ENCODE measurements around the gene VKORC1. TPM values are rescaled to one million over a fixed set of nuclear protein-coding genes. Genes with fewer than 3 reads are reported as not detected.

The VKORC1 gene
- total RNA-seq, 1 experiment from 2014 or later: 86.8 TPM

GRCh38 chr16:31136287-31136662, 41.7 kb upstream of the VKORC1 start:
- peak overlapping the region; percentile 6 for H3K27ac Mint-ChIP-seq (ENCODE audit: unreplicated experiment)
- CTCF ChIA-PET: interaction anchor here (1.0 to 3.8 kb wide), 2 partner anchors 19 to 43 kb away, joined by 3 to 18 read pairs; partner anchors contain the start of gene KAT8

GRCh38 chr16:31135535-31136286, 41.1 kb upstream of the VKORC1 start, which contains the start of gene PRSS8:
Gene PRSS8 (minus strand): TSS chr16:31135727. CDS start chr16:31135498, 229 bp downstream.
- H3K27me3 Mint-ChIP-seq (ENCODE audit: unreplicated experiment): no peaks in the 10 kb centered on the region
- CTCF ChIA-PET: interaction anchor here (0.6 to 3.8 kb wide), 5 partner anchors 18 to 186 kb away, joined by 3 to 18 read pairs (median 3); partner anchors contain the start of genes HSD3B7 and KAT8
- H3K4me1 Mint-ChIP-seq (ENCODE audit: low read depth, unreplicated experiment): peaks cover 74% of the 10 kb centered on the region
- DNase-seq: peak; percentile 91
- H3K27ac Mint-ChIP-seq (ENCODE audit: unreplicated experiment): peak within 1 kb of the TSS; percentile 6
- peak within 1 kb of the TSS; percentile 93 for H3K4me3 Mint-ChIP-seq (ENCODE audit: low read depth, unreplicated experiment)
- no TSS peak for BruUV-seq (replicated peaks)
- H3K9me3 Mint-ChIP-seq (ENCODE audit: low read depth, unreplicated experiment): no peaks in the 10 kb centered on the region
- intact Hi-C loops (cut with micrococcal nuclease; ENCODE audit: unreplicated experiment): loop anchor here (2.0 kb wide), 1 partner anchor 19 kb away; the partner anchor contains the start of gene KAT8
- no peak for TF ChIP-seq CTCF (IDR thresholded peaks at IDR 0.05; ENCODE audit: unreplicated experiment)
- peaks cover 72% of the 10 kb centered on the region for H3K36me3 Mint-ChIP-seq (ENCODE audit: insufficient read depth, unreplicated experiment)

More at GRCh38 chr16:31136287-31136662, 41.7 kb upstream of the VKORC1 start:
- H3K27me3 Mint-ChIP-seq (ENCODE audit: unreplicated experiment): no peaks in the 10 kb centered on the region
- H3K4me3 Mint-ChIP-seq (ENCODE audit: low read depth, unreplicated experiment): peak overlapping the region; percentile 93
- no TSS peak for BruUV-seq (replicated peaks)
- intact Hi-C loops (cut with micrococcal nuclease; ENCODE audit: unreplicated experiment): no loop called here
- no peak for DNase-seq
- no peaks in the 10 kb centered on the region for H3K9me3 Mint-ChIP-seq (ENCODE audit: low read depth, unreplicated experiment)
- peaks cover 74% of the 10 kb centered on the region for H3K4me1 Mint-ChIP-seq (ENCODE audit: low read depth, unreplicated experiment)
- H3K36me3 Mint-ChIP-seq (ENCODE audit: insufficient read depth, unreplicated experiment): peaks cover 69% of the 10 kb centered on the region
- TF ChIP-seq CTCF (IDR thresholded peaks at IDR 0.05; ENCODE audit: unreplicated experiment): no peak

- Mint-ChIP-seq H3K4me1 (ENCODE audit: low read depth, unreplicated experiment) (peaks cover 74% of the 10 kb centered on the region), H3K4me3 (ENCODE audit: low read depth, unreplicated experiment) (peak overlapping the region; percentile 93), H3K9me3 (ENCODE audit: low read depth, unreplicated experiment) (no peaks in the 10 kb centered on the region), H3K27me3 (ENCODE audit: unreplicated experiment) (no peaks in the 10 kb centered on the region), H3K27ac (ENCODE audit: unreplicated experiment) (peak overlapping the region; percentile 6), H3K36me3 (ENCODE audit: insufficient read depth, unreplicated experiment) (peaks cover 78% of the 10 kb centered on the region)
- DNase-seq: peak; percentile 79
- CTCF ChIA-PET: interaction anchor here (0.6 to 3.8 kb wide), 7 partner anchors 18 to 324 kb away, joined by 3 to 18 read pairs (median 3); partner anchors contain the start of genes ARMC5, HSD3B7 and KAT8
- TSS peak; percentile 68 for BruUV-seq (replicated peaks)
- intact Hi-C loops (cut with micrococcal nuclease; ENCODE audit: unreplicated experiment): loop anchor here (2.0 kb wide), 1 partner anchor 18 kb away; the partner anchor contains the start of gene KAT8
- no peak for TF ChIP-seq CTCF (IDR thresholded peaks at IDR 0.05; ENCODE audit: unreplicated experiment)
Observed at GRCh38 chr16:31134625-31135534, 40.3 kb upstream of the VKORC1 start.

GRCh38 chr16:31134091-31134571, 39.5 kb upstream of the VKORC1 start:
- H3K27ac Mint-ChIP-seq (ENCODE audit: unreplicated experiment): peak overlapping the region; percentile 6
- peaks cover 77% of the 10 kb centered on the region for H3K4me1 Mint-ChIP-seq (ENCODE audit: low read depth, unreplicated experiment)
- CTCF ChIA-PET: interaction anchor here (0.9 to 3.8 kb wide), 3 partner anchors 17 to 325 kb away, joined by 3 to 18 read pairs (median 3); partner anchors contain the start of genes ARMC5, HSD3B7 and KAT8
- no TSS peak for BruUV-seq (replicated peaks)
- no peaks in the 10 kb centered on the region for H3K9me3 Mint-ChIP-seq (ENCODE audit: low read depth, unreplicated experiment)
- no peaks in the 10 kb centered on the region for H3K27me3 Mint-ChIP-seq (ENCODE audit: unreplicated experiment)
- peak overlapping the region; percentile 93 for H3K4me3 Mint-ChIP-seq (ENCODE audit: low read depth, unreplicated experiment)
- intact Hi-C loops (cut with micrococcal nuclease; ENCODE audit: unreplicated experiment): loop anchor here (2.0 kb wide), 1 partner anchor 17 kb away; the partner anchor contains the start of gene KAT8
- H3K36me3 Mint-ChIP-seq (ENCODE audit: insufficient read depth, unreplicated experiment): peaks cover 83% of the 10 kb centered on the region
- TF ChIP-seq CTCF (IDR thresholded peaks at IDR 0.05; ENCODE audit: unreplicated experiment): no peak
- DNase-seq: peak; percentile 56
